Right lobe of liver (tissue), 6 donors: ENCODE results near the gene DDX4. TPM values are rescaled to one million over a fixed set of nuclear protein-coding genes. Genes with fewer than 3 reads are reported as not detected.
"Not testable (repeated sequence)": the region's sequence is repeated elsewhere in the genome, so short reads cannot be mapped to it uniquely, and the experiment has no call there.

Experiments
- ATAC-seq, 4 donors: fragments of 200-7000 bp; cut with Tn5 transposase; one replicate each; pipeline ENCODE4 v1.9.1; 2020; ENCODE audit warnings: mild to moderate bottlenecking in 4 of 4, moderate library complexity in 4 of 4
- DNase-seq, 3 donors: peaks; one replicate each; pipeline ENCODE4 v3.0.0-alpha.2; 2020
- H3K27ac ChIP-seq, 3 donors: fragments of 200-600 bp; one replicate each; pipeline ENCODE4 v1.8.0; 2022
- H3K27me3 ChIP-seq, 2 donors: fragments of 200-600 bp; one replicate each; pipeline ENCODE4 v1.8.0; 2022
- H3K36me3 ChIP-seq, 4 donors: fragments of 200-600 bp; sonication (generic) in 1 of 4; one replicate each; pipeline versions ENCODE4 v1.5.1 to v1.8.0; 2017 to 2022; ENCODE audit warnings: control low read depth in 1 of 4
- H3K4me1 ChIP-seq, 4 donors: fragments of 200-600 bp; sonication (generic) in 1 of 4; one replicate each; pipeline versions ENCODE4 v1.5.1 to v1.8.0; 2017 to 2022; ENCODE audit warnings: control low read depth in 1 of 4
- H3K4me3 ChIP-seq, 3 donors: fragments of 200-600 bp; one replicate each; pipeline ENCODE4 v1.8.0; 2022
- H3K9me3 ChIP-seq, 4 donors: fragments of 200-600 bp; sonication (generic) in 1 of 4; one replicate each; pipeline versions ENCODE4 v1.5.1 to v1.8.0; 2017 to 2022; ENCODE audit warnings: control low read depth in 1 of 4
- POLR2A ChIP-seq: fragments of 450-650 bp; IDR thresholded peaks from one replicate; pipeline ENCODE4 v1.6.1; 2017; ENCODE audit warnings: antibody characterized with exemption, mild to moderate bottlenecking
- WGBS: methylation state at CpG from one replicate; pipeline ENCODE4 v1.1.6; 2018; ENCODE audit warnings: low coverage, low lambda C conversion rate; ENCODE audit not compliant: insufficient coverage; ENCODE audit errors: missing lambda C conversion rate; 5-methylcytosine and 5-hydroxymethylcytosine counted together
- intact Hi-C, 2 donors: fragments of 100-400 bp; cut with DNase I; formaldehyde crosslinking; loops; one replicate each; pipeline versions ENCODE4 v1.11.2 to v1.14.1; 2022
- total RNA-seq, 6 experiments: library from RNA; depleted of rRNA in 2 of 6; stranded (reverse); fragments of >200 nt in 2 of 6; fragmentation: NEBNext Ultra II Directional in 3 of 6; extraction: Animal tissue kit (Norgen Biotek cat#: 25700) in 3 of 6; gene quantifications; one replicate each; pipeline versions ENCODE4 v1.1.0 to v1.2.4, GENCODE V29; 2016 to 2023
- TF ChIP-seq, protein P1 (sequence below), 4 donors: fragments of 200-600 bp in 3 of 4; fragments of 450-650 bp in 1 of 4; IDR thresholded peaks; one replicate each; pipeline versions ENCODE4 v1.5.1 to v1.8.0; 2016 to 2022; ENCODE audit warnings: antibody characterized with exemption in 4 of 4, mild to moderate bottlenecking in 2 of 4
- donor health status: DM: no; HTN: yes; CAD: no.
- donor health status: DM: no; HTN: no; CAD: no.
- donor health status: DM: no; HTN: no; CAD: no.
- donor health status: DM: no; HTN: yes; CAD: no.
- donor health status: DM: no; HTN: yes; CAD: no.

The DDX4 gene
- total RNA-seq, 6 experiments from 2014 or later, result not detected

DNA sequence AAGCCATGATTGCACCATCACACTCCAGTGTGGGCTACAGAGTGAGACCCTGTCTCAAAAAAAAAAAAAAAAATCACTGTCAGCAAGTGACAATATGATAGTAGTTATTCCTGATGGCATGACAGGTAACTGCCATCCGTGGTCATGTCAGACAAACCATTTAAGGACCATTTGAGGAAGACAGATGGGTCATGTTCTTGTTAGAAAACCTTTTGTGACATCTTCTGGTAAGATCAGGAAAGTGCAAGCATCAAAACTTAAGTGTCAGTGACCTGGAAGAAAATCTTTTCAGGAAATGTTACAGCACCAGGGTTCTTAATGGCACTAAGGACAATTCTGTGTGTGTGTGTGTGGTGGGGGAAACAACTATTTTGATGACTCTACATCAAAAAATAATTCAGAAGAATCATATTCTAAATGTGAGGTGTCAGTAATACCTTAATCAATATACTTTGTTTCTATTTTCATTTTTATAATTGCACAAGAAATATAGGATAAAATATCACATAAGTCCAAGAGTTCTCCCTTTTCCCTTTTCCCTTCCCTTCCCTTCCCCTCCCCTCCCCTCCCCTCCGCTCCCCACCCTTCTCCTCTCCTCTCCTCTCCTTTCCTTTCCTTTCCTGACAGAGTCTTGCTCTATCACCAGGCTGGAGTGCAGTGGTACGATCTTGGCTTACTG lies 43.6 kb upstream of the DDX4 start:
- DNase-seq (no peak), ATAC-seq (peak; percentile 45 to 61 (median 50))

DNA sequence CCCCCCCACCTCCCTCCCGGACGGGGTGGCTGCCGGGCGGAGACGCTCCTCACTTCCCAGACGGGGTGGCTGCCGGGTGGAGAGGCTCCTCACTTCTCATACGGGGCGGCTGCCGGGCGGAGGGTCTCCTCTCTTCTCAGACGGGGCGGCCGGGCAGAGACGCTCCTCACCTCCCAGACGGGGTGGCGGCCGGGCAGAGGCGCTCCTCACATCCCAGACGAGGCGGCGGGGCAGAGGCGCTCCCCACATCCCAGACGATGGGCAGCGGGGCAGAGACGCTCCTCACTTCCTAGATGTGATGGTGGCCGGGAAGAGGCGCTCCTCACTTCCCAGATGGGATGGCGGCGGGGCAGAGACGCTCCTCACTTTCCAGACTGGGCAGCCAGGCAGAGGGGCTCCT lies 41.2 kb upstream of the DDX4 start:
- peaks cover 0 to 13% (median 3%) of the 10 kb centered on the region in 4 donors for H3K4me1 ChIP-seq
- H3K9me3 ChIP-seq, DNase-seq, ATAC-seq, intact Hi-C loops, H3K36me3 ChIP-seq, H3K27ac ChIP-seq, H3K27me3 ChIP-seq, H3K4me3 ChIP-seq: not testable (repeated sequence)
- WGBS, result no CpG with 5 or more reads among the region's 31 CpGs

More for the DNA sequence above, 43.6 kb upstream of the DDX4 start:
- intact Hi-C loops, result no loop called here
- H3K4me1 ChIP-seq, result peaks cover 0 to 36% (median 12%) of the 10 kb centered on the region in 4 donors
- no peaks in the 10 kb centered on the region for H3K9me3 ChIP-seq
- TF ChIP-seq, protein P1, sequence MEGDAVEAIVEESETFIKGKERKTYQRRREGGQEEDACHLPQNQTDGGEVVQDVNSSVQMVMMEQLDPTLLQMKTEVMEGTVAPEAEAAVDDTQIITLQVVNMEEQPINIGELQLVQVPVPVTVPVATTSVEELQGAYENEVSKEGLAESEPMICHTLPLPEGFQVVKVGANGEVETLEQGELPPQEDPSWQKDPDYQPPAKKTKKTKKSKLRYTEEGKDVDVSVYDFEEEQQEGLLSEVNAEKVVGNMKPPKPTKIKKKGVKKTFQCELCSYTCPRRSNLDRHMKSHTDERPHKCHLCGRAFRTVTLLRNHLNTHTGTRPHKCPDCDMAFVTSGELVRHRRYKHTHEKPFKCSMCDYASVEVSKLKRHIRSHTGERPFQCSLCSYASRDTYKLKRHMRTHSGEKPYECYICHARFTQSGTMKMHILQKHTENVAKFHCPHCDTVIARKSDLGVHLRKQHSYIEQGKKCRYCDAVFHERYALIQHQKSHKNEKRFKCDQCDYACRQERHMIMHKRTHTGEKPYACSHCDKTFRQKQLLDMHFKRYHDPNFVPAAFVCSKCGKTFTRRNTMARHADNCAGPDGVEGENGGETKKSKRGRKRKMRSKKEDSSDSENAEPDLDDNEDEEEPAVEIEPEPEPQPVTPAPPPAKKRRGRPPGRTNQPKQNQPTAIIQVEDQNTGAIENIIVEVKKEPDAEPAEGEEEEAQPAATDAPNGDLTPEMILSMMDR (IDR thresholded peaks at IDR 0.05), result peak; percentile 38 to 61 (median 54)
- TF ChIP-seq POLR2A, result no peak
- H3K4me3 ChIP-seq, result no peak overlapping the region
- H3K27me3 ChIP-seq, result no peaks in the 10 kb centered on the region
- H3K36me3 ChIP-seq, result peaks cover 0 to 3% (median 0%) of the 10 kb centered on the region in 4 donors
- peak overlapping the region in 1 of 3 donors; percentile 90 for H3K27ac ChIP-seq
- 48% methylated on average over 3 of the region's 3 CpGs for WGBS

DNA sequence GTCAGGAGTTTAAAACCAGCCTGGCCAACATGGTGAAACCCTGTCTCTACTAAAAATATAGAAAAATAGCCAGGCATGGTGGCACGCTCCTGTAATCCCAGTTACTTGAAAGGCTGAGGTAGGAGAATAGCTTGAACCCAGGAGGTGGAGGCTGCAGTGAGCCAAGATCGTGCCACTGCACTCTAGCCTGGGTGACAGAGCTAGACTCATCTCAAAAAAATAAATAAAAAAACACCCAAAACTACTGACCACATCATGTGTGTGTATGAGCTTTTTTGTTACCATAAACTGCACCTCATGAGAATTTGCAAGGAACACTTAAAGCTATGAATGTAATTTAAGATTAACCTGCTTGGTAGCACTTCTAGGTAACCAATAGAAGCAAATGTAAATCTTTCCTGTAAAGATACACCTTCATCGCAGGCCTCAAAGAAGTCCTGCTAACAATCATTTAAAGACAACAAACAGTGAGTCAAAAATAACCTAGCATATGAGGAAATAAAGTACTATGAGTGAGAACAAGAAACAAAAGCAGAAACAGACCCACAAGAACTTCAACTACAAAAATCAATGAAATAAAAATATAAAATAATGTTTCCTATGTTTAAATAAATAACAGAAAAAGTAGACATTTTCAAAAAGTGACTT lies 38.7 kb upstream of the DDX4 start:
- Histone ChIP-seq H3K9me3 (no peaks in the 10 kb centered on the region), H3K27ac (no peak overlapping the region), H3K4me3 (no peak overlapping the region), H3K27me3 (no peaks in the 10 kb centered on the region), H3K36me3 (peaks cover 0 to 3% (median 0%) of the 10 kb centered on the region in 4 donors), H3K4me1 (no peaks in the 10 kb centered on the region)
- no peak for ATAC-seq
- WGBS, result 63% methylated on average over 1 of the region's 3 CpGs
- intact Hi-C loops, result no loop called here
- TF ChIP-seq, protein P1 (IDR thresholded peaks at IDR 0.05), result no peak
- TF ChIP-seq POLR2A, result no peak
- no peak for DNase-seq

DNA sequence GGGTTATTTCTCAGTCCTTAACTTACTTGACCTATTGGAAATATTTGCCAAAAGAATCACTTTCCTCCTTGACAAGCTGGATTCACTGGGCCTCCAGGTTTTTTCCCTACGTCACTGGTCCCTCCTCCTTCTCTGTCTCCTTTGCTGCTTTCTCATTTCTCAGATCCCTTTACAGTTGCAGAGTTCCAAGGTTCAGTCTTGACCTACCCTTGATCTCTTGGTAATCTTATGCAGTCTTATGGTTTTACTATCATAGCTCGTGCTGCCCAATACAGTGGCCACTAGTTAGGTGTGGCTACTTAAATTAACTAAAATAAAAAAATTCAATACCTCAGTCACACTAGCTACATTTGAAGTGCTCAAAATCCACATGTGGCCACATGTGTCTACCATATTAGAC lies 37.1 kb upstream of the DDX4 start:
- no peaks in the 10 kb centered on the region for H3K27me3 ChIP-seq
- WGBS, result 92% methylated on average over 1 of the region's 2 CpGs
- DNase-seq (no peak), ATAC-seq (no peak)
- H3K36me3 ChIP-seq, result peaks cover 0 to 3% (median 0%) of the 10 kb centered on the region in 4 donors
- H3K27ac ChIP-seq, result no peak overlapping the region
- no peak overlapping the region for H3K4me3 ChIP-seq
- intact Hi-C loops, result loop anchor here in 1 of 2 donors (10.0 kb wide), 1 partner anchor 366 kb away; no protein-coding TSS in a partner anchor
- H3K4me1 ChIP-seq, result no peaks in the 10 kb centered on the region
- TF ChIP-seq, protein P1 (IDR thresholded peaks at IDR 0.05), result no peak
- H3K9me3 ChIP-seq, result no peaks in the 10 kb centered on the region

DNA sequence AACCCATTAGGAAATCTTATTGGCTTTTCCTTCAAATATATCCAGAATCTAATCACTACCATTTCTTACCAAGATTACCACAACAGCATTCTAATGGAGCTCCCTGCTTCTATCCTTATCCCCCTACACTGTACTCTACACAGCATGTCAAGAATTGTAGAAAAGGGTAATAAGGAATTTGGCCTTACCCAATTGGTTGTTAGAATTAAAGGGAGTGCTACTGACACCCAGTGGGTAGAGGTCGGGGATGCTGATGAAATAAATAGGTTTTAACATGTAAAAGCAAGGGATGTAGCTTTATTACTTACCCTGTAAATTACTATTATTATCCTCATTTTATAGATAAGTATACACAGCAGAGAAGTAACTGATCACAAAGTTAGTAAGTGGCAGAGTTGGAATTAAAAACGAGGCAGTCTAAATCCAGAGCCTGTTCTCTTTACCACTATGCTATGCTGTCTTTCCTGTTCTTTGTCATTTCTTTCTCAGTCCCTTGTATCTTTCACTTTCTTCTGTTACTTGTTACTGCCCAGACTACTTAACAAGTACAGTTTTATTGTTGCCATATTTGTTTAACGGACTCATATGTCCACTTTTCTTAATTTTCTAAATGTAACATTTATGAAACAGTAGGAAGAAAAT lies 36.3 kb upstream of the DDX4 start:
- no peak overlapping the region for H3K4me3 ChIP-seq
- intact Hi-C loops, result loop anchor here in 1 of 2 donors (10.0 kb wide), 1 partner anchor 367 kb away; no protein-coding TSS in a partner anchor
- no peaks in the 10 kb centered on the region for H3K9me3 ChIP-seq
- H3K4me1 ChIP-seq, result no peaks in the 10 kb centered on the region
- H3K27me3 ChIP-seq, result no peaks in the 10 kb centered on the region
- no peak for TF ChIP-seq POLR2A
- TF ChIP-seq, protein P1 (IDR thresholded peaks at IDR 0.05), result no peak
- 82% methylated on average over 3 of the region's 3 CpGs for WGBS
- peaks cover 0 to 3% (median 0%) of the 10 kb centered on the region in 4 donors for H3K36me3 ChIP-seq
- no peak overlapping the region for H3K27ac ChIP-seq
- ATAC-seq (no peak), DNase-seq (no peak)
